K562 (cell line): Measurements from ENCODE around the gene HSD17B8. TPM values are rescaled to one million over a fixed set of nuclear protein-coding genes. Genes with fewer than 3 reads are reported as not detected.

Experiments
- DDX20 ChIP-seq: fragments of 450-650 bp; IDR thresholded peaks from 2 replicates; pipeline ENCODE4 v1.6.1; 2016; ENCODE audit warnings: missing genetic modification characterization, low read depth, mild to moderate bottlenecking, missing compliant biosample characterization, moderate library complexity
- EP300 ChIP-seq: IDR thresholded peaks from 2 replicates; pipeline ENCODE4 v1.6.1; 2012; ENCODE audit warnings: low read length, improper control_type of control experiment
- ETS1 ChIP-seq: conservative IDR thresholded peaks from 2 replicates; pipeline ENCODE4 v1.6.1; 2011; ENCODE audit warnings: low read depth, mild to moderate bottlenecking, low read length; ENCODE audit not compliant: control insufficient read depth
- HMG20B ChIP-seq: fragments of 250-450 bp; sonication (Bioruptor Pico); IDR thresholded peaks from 2 replicates; pipeline ENCODE4 v1.5.0; 2021; ENCODE audit warnings: mild to moderate bottlenecking
- KDM2B ChIP-seq: fragments of 250-450 bp; sonication (Bioruptor Pico); IDR thresholded peaks from 2 replicates; pipeline ENCODE4 v1.8.0; 2021; ENCODE audit warnings: mild to moderate bottlenecking, moderate library complexity
- MEIS2 ChIP-seq: fragments of 450-650 bp; IDR thresholded peaks from 2 replicates; pipeline ENCODE4 v1.6.1; 2014; ENCODE audit warnings: mild to moderate bottlenecking; ENCODE audit not compliant: partially characterized antibody
- MYC ChIP-seq, 2 experiments: fragments of 250-450 bp in 1 of 2; sonication (Bioruptor Pico) in 1 of 2; IDR thresholded peaks; 2 replicates each; pipeline versions ENCODE4 v1.5.1 to v1.6.1; 2012 to 2021; ENCODE audit warnings: low read depth in 2 of 2, borderline replicate concordance in 1 of 2, improper control_type of control experiment in 1 of 2, low read length in 1 of 2, mild to moderate bottlenecking in 1 of 2, moderate library complexity in 1 of 2
- NBN ChIP-seq: fragments of 450-650 bp; IDR thresholded peaks from 2 replicates; pipeline ENCODE4 v1.6.1; 2016; ENCODE audit warnings: low read depth, mild to moderate bottlenecking
- NFXL1 ChIP-seq: fragments of 450-650 bp; formaldehyde crosslinking; IDR thresholded peaks from 2 replicates; pipeline ENCODE4 v1.4.0; 2021; ENCODE audit warnings: mild to moderate bottlenecking
- RHOXF2B ChIP-seq: fragments of 250-450 bp; sonication (Bioruptor Pico); conservative IDR thresholded peaks from 2 replicates; pipeline ENCODE4 v1.5.1; 2021
- UBTF ChIP-seq, 2 experiments: IDR thresholded peaks; 2 replicates each; pipeline ENCODE4 v1.6.1; 2012; ENCODE audit warnings: improper control_type of control experiment in 2 of 2, low read depth in 2 of 2, low read length in 2 of 2, borderline replicate concordance in 1 of 2
- ZNF324 ChIP-seq: fragments of 250-450 bp; sonication (Bioruptor Pico); IDR thresholded peaks from 2 replicates; pipeline ENCODE4 v1.4.0; 2020; ENCODE audit warnings: mild to moderate bottlenecking
- ZNF609 ChIP-seq: sonication (generic); formaldehyde crosslinking; IDR thresholded peaks from 2 replicates; pipeline ENCODE4 v1.8.1; 2023; ENCODE audit warnings: missing genetic modification reagents, mild to moderate bottlenecking, borderline replicate concordance
- ZNF644 ChIP-seq: fragments of 200-800 bp; sonication (Bioruptor generic); IDR thresholded peaks from 2 replicates; pipeline ENCODE4 v1.6.1; 2016; ENCODE audit warnings: low read depth, missing genetic modification characterization, missing compliant biosample characterization
- ZNF699 ChIP-seq: fragments of 250-450 bp; sonication (Bioruptor Pico); IDR thresholded peaks from 2 replicates; pipeline ENCODE4 v1.8.0; 2021; ENCODE audit warnings: mild to moderate bottlenecking, moderate library complexity; ENCODE audit not compliant: insufficient replicate concordance
- ZNF780A ChIP-seq: fragments of 250-450 bp; sonication (Bioruptor Pico); IDR thresholded peaks from 2 replicates; pipeline ENCODE4 v1.5.0; 2021; ENCODE audit warnings: mild to moderate bottlenecking
- ZNF830 ChIP-seq: fragments of 250-450 bp; sonication (Bioruptor Pico); IDR thresholded peaks from 2 replicates; pipeline ENCODE4 v1.5.0; 2021; ENCODE audit warnings: mild to moderate bottlenecking
- polyA plus RNA-seq, 8 experiments: library from polyadenylated mRNA; depleted of rRNA in 4 of 8; stranded (reverse) in 5 of 8; unstranded in 3 of 8; fragments of >200 nt; fragmentation: Nextera tagmentation in 2 of 8; fragmentation: Illumina TruSeq in 1 of 8; extraction: Ambion mirVana in 2 of 8; extraction: Trizol in 1 of 8; gene quantifications; 2 replicates each; pipeline versions ENCODE4 v1.2.1 to v1.2.3, GENCODE V29; 2011 to 2014; ENCODE audit warnings: inconsistent platforms in 1 of 8, missing spikeins in 1 of 8
- total RNA-seq, 7 experiments: library from RNA; depleted of rRNA in 6 of 7; stranded (reverse); fragments of >200 nt in 6 of 7; fragmentation: Illumina TruSeq in 2 of 7; extraction: Trizol in 2 of 7; gene quantifications; 2 replicates each; pipeline versions ENCODE4 v1.2.1 to v1.2.3, GENCODE V29; 2011 to 2021; ENCODE audit warnings: low replicate concordance in 1 of 7

The HSD17B8 gene
- total and polyA plus RNA-seq, 9 of the 15 experiments (the other 6 are each of a cell fraction or from before 2014, with no cell fraction given), result 3.7 to 35.2 (median 14.2) TPM

GRCh38 chr6:33208091-33208967 lies 3.9 kb downstream of the HSD17B8 start, which contains the start of gene RING1 (continued):
- 0 out of 2 replicates have a peak, but pooled peaks have one; percentile 11 for TF ChIP-seq ZNF780A (CRISPR knock-in tag)
- no peak for TF ChIP-seq ZNF830 (CRISPR knock-in tag)
- TF ChIP-seq ZNF699, result no peak
- TF ChIP-seq ETS1, result peak; percentile 86
- peak; percentile 55 for TF ChIP-seq KDM2B
- TF ChIP-seq MEIS2, result no peak
- TF ChIP-seq ZNF644 (tag), result no peak
- TF ChIP-seq UBTF (IDR thresholded peaks at IDR 0.05; ENCODE audit: borderline replicate concordance in 1 of 2, low read depth in 2 of 2, low read length in 2 of 2), result peak in 1 of 2 experiments; percentile 19; a peak in 1 of 4 replicates
- no peak for TF ChIP-seq DDX20 (tag)
- no peak for TF ChIP-seq EP300
- TF ChIP-seq NBN, result peak; percentile 78; the same call in 1 of the 2 replicates
- TF ChIP-seq ZNF609 (CRISPR knock-in tag), result 0 out of 2 replicates have a peak, but pooled peaks have one; percentile 12
- no peak for TF ChIP-seq NFXL1 (CRISPR knock-in tag)
- TF ChIP-seq ZNF324 (CRISPR knock-in tag), result no peak
- no peak for TF ChIP-seq HMG20B (CRISPR knock-in tag)
- peak; percentile 74 for TF ChIP-seq MYC (IDR thresholded peaks at IDR 0.05; ENCODE audit: low read depth, low read length)
- TF ChIP-seq MYC (CRISPR knock-in tag; IDR thresholded peaks at IDR 0.05; ENCODE audit: borderline replicate concordance, low read depth), result peak; percentile 74; the same call in 1 of the 2 replicates
- TF ChIP-seq RHOXF2B (CRISPR knock-in tag), result no peak
